ENCODE results near the gene PUM1.
A peak's percentile ranks its signal among the peaks of the same experiment; 100 is the strongest.
"Not testable (repeated sequence)": the region's sequence is repeated elsewhere in the genome, so short reads cannot be mapped to it uniquely, and the experiment has no call there.

PUM1 gene

GRCh38 chr1:31040038-31040437, 25.5 kb downstream of the PUM1 start:
- DNase-seq (ENCODE audit: low read depth, low spot score) = no peak
- in situ Hi-C loops (cut with HindIII; ENCODE audit: low sequenced_read_pairs) = no loop called here
- no peak for TF ChIP-seq CTCF (IDR thresholded peaks at IDR 0.05; ENCODE audit: low read depth, low read length)
- H3K4me3 ChIP-seq (ENCODE audit: low read depth, low read length) = no peak overlapping the region

GRCh38 chr1:31038935-31039334, 26.6 kb downstream of the PUM1 start:
- DNase-seq (ENCODE audit: low read depth, low spot score); in situ Hi-C loops (cut with HindIII; ENCODE audit: low sequenced_read_pairs); H3K4me3 ChIP-seq (ENCODE audit: low read depth, low read length): not testable (repeated sequence)

- in situ Hi-C loops (cut with HindIII; ENCODE audit: low sequenced_read_pairs) = no loop called here
Measured at GRCh38 chr1:31038360-31038759, 27.2 kb downstream of the PUM1 start.

GRCh38 chr1:31036749-31037500, 28.6 kb downstream of the PUM1 start:
- no peak for TF ChIP-seq CTCF (IDR thresholded peaks at IDR 0.05; ENCODE audit: low read depth, low read length)
- DNase-seq (ENCODE audit: low read depth, low spot score) = no peak
- in situ Hi-C loops (cut with HindIII; ENCODE audit: low sequenced_read_pairs) = no loop called here
- H3K4me3 ChIP-seq (ENCODE audit: low read depth, low read length) = no peak overlapping the region

More at GRCh38 chr1:31038360-31038759, 27.2 kb downstream of the PUM1 start:
- no peak overlapping the region for H3K4me3 ChIP-seq (ENCODE audit: low read depth, low read length)
- no peak for TF ChIP-seq CTCF (IDR thresholded peaks at IDR 0.05; ENCODE audit: low read depth, low read length)
- peak; percentile 29 for DNase-seq (ENCODE audit: low read depth, low spot score)

GRCh38 chr1:31033598-31033997, 31.9 kb downstream of the PUM1 start:
- DNase-seq (ENCODE audit: low read depth, low spot score) = no peak
- TF ChIP-seq CTCF (IDR thresholded peaks at IDR 0.05; ENCODE audit: low read depth, low read length) = no peak

GRCh38 chr1:31032266-31032665, 33.3 kb downstream of the PUM1 start:
- no peak overlapping the region for H3K4me3 ChIP-seq (ENCODE audit: low read depth, low read length)
- no peak for DNase-seq (ENCODE audit: low read depth, low spot score)
- in situ Hi-C loops (cut with HindIII; ENCODE audit: low sequenced_read_pairs) = no loop called here
- TF ChIP-seq CTCF (IDR thresholded peaks at IDR 0.05; ENCODE audit: low read depth, low read length) = no peak

More at GRCh38 chr1:31033598-31033997, 31.9 kb downstream of the PUM1 start:
- H3K4me3 ChIP-seq (ENCODE audit: low read depth, low read length) = no peak overlapping the region
- in situ Hi-C loops (cut with HindIII; ENCODE audit: low sequenced_read_pairs) = no loop called here

GRCh38 chr1:31031330-31032143, 34.0 kb downstream of the PUM1 start:
- no peak for TF ChIP-seq CTCF (IDR thresholded peaks at IDR 0.05; ENCODE audit: low read depth, low read length)
- in situ Hi-C loops (cut with HindIII; ENCODE audit: low sequenced_read_pairs) = no loop called here
- no peak for DNase-seq (ENCODE audit: low read depth, low spot score)
- H3K4me3 ChIP-seq (ENCODE audit: low read depth, low read length) = no peak overlapping the region
